ENCODE results near the gene LIFR.

LIFR gene

GRCh38 chr5:38471709-38472108, 84.7 kb downstream of the LIFR start:
- H3K27ac ChIP-seq: no peak overlapping the region
- no peak for TF ChIP-seq CTCF (conservative IDR thresholded peaks at IDR 0.05)

- TF ChIP-seq CTCF (conservative IDR thresholded peaks at IDR 0.05): no peak
- no peak overlapping the region for H3K27ac ChIP-seq
Observed at GRCh38 chr5:38469707-38470267, 86.7 kb downstream of the LIFR start.

- H3K27ac ChIP-seq: no peak overlapping the region
- no peak for TF ChIP-seq CTCF (conservative IDR thresholded peaks at IDR 0.05)
Observed at GRCh38 chr5:38468978-38469706, 87.3 kb downstream of the LIFR start.

- no peak for TF ChIP-seq CTCF (conservative IDR thresholded peaks at IDR 0.05)
- no peak overlapping the region for H3K27ac ChIP-seq
Observed at GRCh38 chr5:38468202-38468673, 88.2 kb downstream of the LIFR start.

GRCh38 chr5:38467353-38468040, 88.9 kb downstream of the LIFR start:
- H3K27ac ChIP-seq: no peak overlapping the region
- no peak for TF ChIP-seq CTCF (conservative IDR thresholded peaks at IDR 0.05)

- no peak overlapping the region for H3K27ac ChIP-seq
- TF ChIP-seq CTCF (conservative IDR thresholded peaks at IDR 0.05): no peak
Observed at GRCh38 chr5:38466424-38467189, 89.8 kb downstream of the LIFR start.
